Gastroesophageal sphincter (tissue), 3 donors: ENCODE data around the gene SPOPL.

Experiments
- EP300 ChIP-seq: sonication (generic); formaldehyde crosslinking; IDR thresholded peaks from one replicate; pipeline ENCODE4 v1.6.1; 2017; ENCODE audit warnings: antibody characterized with exemption, mild to moderate bottlenecking
- POLR2A ChIP-seq, 2 donors: fragments of 450-650 bp; IDR thresholded peaks; one replicate each; pipeline ENCODE4 v1.6.1; 2017; ENCODE audit warnings: antibody characterized with exemption in 2 of 2, mild to moderate bottlenecking in 2 of 2, moderate library complexity in 1 of 2
- TF ChIP-seq, protein P1 (sequence below), 4 experiments: fragments of 200-600 bp in 2 of 4; fragments of 450-650 bp in 2 of 4; sonication (generic) in 1 of 4; IDR thresholded peaks; one replicate each; pipeline ENCODE4 v1.5.1; 2017 to 2019; ENCODE audit warnings: antibody characterized with exemption in 4 of 4, mild to moderate bottlenecking in 2 of 4, moderate library complexity in 2 of 4

GRCh38 chr2:138564586-138565229 is 63.1 kb downstream of the SPOPL start:
- TF ChIP-seq EP300 = no peak
- TF ChIP-seq, protein P1, sequence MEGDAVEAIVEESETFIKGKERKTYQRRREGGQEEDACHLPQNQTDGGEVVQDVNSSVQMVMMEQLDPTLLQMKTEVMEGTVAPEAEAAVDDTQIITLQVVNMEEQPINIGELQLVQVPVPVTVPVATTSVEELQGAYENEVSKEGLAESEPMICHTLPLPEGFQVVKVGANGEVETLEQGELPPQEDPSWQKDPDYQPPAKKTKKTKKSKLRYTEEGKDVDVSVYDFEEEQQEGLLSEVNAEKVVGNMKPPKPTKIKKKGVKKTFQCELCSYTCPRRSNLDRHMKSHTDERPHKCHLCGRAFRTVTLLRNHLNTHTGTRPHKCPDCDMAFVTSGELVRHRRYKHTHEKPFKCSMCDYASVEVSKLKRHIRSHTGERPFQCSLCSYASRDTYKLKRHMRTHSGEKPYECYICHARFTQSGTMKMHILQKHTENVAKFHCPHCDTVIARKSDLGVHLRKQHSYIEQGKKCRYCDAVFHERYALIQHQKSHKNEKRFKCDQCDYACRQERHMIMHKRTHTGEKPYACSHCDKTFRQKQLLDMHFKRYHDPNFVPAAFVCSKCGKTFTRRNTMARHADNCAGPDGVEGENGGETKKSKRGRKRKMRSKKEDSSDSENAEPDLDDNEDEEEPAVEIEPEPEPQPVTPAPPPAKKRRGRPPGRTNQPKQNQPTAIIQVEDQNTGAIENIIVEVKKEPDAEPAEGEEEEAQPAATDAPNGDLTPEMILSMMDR (IDR thresholded peaks at IDR 0.05) = no peak
- TF ChIP-seq POLR2A (IDR thresholded peaks at IDR 0.05) = no peak
